ENCODE results near the gene VCX. TPM values are rescaled to one million over a fixed set of nuclear protein-coding genes. Genes with fewer than 3 reads are reported as not detected.

Gene VCX
- total RNA-seq, 1 experiment from 2014 or later = not detected

GRCh38 chrX:7815166-7815805 is 27.7 kb upstream of the VCX start:
- no peaks in the 10 kb centered on the region for H3K27me3 ChIP-seq (replicated peaks; ENCODE audit: control insufficient read depth, insufficient read depth, low read length)
- H3K27me3 Mint-ChIP-seq (ENCODE audit: insufficient read depth, unreplicated experiment) = peaks cover 2% of the 10 kb centered on the region
- DNase-seq = no peak
- no peak overlapping the region for H3K4me3 ChIP-seq (ENCODE audit: low read depth, low read length)
- no peak overlapping the region for H3K27ac Mint-ChIP-seq (ENCODE audit: unreplicated experiment)
- no peaks in the 10 kb centered on the region for H3K4me1 Mint-ChIP-seq (ENCODE audit: low read depth, unreplicated experiment)
- CTCF ChIA-PET = no interaction called here
- H3K4me3 Mint-ChIP-seq (ENCODE audit: unreplicated experiment) = no peak overlapping the region
- H3K9me3 Mint-ChIP-seq (ENCODE audit: unreplicated experiment) = peaks cover 9% of the 10 kb centered on the region
- H3K9me3 ChIP-seq = no peaks in the 10 kb centered on the region
- intact Hi-C loops (cut with micrococcal nuclease; ENCODE audit: unreplicated experiment) = loop anchor here (10.0 kb wide), 1 partner anchor 90 kb away; no protein-coding TSS in a partner anchor
- POLR2A ChIA-PET = no interaction called here
- H3K36me3 Mint-ChIP-seq (ENCODE audit: insufficient read depth, unreplicated experiment) = no peaks in the 10 kb centered on the region
- no peaks in the 10 kb centered on the region for H3K36me3 ChIP-seq (ENCODE audit: control insufficient read depth, insufficient read depth, low read length)
- H3K4me1 ChIP-seq = no peaks in the 10 kb centered on the region
- no TSS peak for BruUV-seq (replicated peaks)
- TF ChIP-seq, protein P1, sequence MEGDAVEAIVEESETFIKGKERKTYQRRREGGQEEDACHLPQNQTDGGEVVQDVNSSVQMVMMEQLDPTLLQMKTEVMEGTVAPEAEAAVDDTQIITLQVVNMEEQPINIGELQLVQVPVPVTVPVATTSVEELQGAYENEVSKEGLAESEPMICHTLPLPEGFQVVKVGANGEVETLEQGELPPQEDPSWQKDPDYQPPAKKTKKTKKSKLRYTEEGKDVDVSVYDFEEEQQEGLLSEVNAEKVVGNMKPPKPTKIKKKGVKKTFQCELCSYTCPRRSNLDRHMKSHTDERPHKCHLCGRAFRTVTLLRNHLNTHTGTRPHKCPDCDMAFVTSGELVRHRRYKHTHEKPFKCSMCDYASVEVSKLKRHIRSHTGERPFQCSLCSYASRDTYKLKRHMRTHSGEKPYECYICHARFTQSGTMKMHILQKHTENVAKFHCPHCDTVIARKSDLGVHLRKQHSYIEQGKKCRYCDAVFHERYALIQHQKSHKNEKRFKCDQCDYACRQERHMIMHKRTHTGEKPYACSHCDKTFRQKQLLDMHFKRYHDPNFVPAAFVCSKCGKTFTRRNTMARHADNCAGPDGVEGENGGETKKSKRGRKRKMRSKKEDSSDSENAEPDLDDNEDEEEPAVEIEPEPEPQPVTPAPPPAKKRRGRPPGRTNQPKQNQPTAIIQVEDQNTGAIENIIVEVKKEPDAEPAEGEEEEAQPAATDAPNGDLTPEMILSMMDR (IDR thresholded peaks at IDR 0.05; ENCODE audit: insufficient read depth in 1 of 2, low read depth in 1 of 2, low read length in 1 of 2, severe bottlenecking in 1 of 2, unreplicated experiment in 1 of 2) = no peak

DNA sequence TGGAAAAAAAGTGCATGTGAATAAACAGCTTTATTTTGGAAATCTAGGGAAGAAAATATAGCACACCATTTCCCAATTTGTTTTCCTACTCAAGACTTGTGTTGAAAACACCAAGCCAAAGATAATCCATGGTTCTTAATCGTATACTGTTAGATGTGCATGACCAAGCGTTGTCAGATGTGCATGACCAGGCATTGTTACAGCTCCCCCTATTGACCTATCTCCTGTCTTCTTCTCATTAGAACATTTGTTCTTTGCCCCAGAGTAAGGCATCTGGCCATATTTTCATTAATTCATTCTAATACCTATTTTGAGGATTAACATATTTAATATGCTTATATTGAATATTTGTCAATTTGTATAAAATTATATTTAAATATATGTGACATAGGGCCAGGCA is 14.4 kb upstream of the VCX start:
- peak in 1 of 2 experiments; percentile 4 for DNase-seq
- Histone ChIP-seq H3K27me3 (replicated peaks; ENCODE audit: control insufficient read depth, insufficient read depth, low read length) (no peaks in the 10 kb centered on the region), H3K9me3 (no peaks in the 10 kb centered on the region), H3K4me1 (no peaks in the 10 kb centered on the region), H3K36me3 (ENCODE audit: control insufficient read depth, insufficient read depth, low read length) (no peaks in the 10 kb centered on the region), H3K4me3 (ENCODE audit: low read depth, low read length) (no peak overlapping the region)
- no peak overlapping the region for H3K4me3 Mint-ChIP-seq (ENCODE audit: unreplicated experiment)
- TF ChIP-seq, protein P1 (IDR thresholded peaks at IDR 0.05; ENCODE audit: insufficient read depth in 1 of 2, low read depth in 1 of 2, low read length in 1 of 2, severe bottlenecking in 1 of 2, unreplicated experiment in 1 of 2) = peak; percentile 32 to 33
- POLR2A ChIA-PET = no interaction called here
- no TSS peak for BruUV-seq (replicated peaks)
- H3K4me1 Mint-ChIP-seq (ENCODE audit: low read depth, unreplicated experiment) = no peaks in the 10 kb centered on the region
- no peaks in the 10 kb centered on the region for H3K9me3 Mint-ChIP-seq (ENCODE audit: unreplicated experiment)
- no peak overlapping the region for H3K27ac Mint-ChIP-seq (ENCODE audit: unreplicated experiment)
- intact Hi-C loops (cut with micrococcal nuclease; ENCODE audit: unreplicated experiment) = no loop called here
- peaks cover 14% of the 10 kb centered on the region for H3K27me3 Mint-ChIP-seq (ENCODE audit: insufficient read depth, unreplicated experiment)
- CTCF ChIA-PET = no interaction called here
- H3K36me3 Mint-ChIP-seq (ENCODE audit: insufficient read depth, unreplicated experiment) = no peaks in the 10 kb centered on the region

- BruUV-seq (replicated peaks) = no TSS peak
- DNase-seq = no peak
- Histone ChIP-seq H3K4me1 (no peaks in the 10 kb centered on the region), H3K36me3 (ENCODE audit: control insufficient read depth, insufficient read depth, low read length) (no peaks in the 10 kb centered on the region), H3K4me3 (ENCODE audit: low read depth, low read length) (no peak overlapping the region), H3K27me3 (replicated peaks; ENCODE audit: control insufficient read depth, insufficient read depth, low read length) (no peaks in the 10 kb centered on the region), H3K9me3 (no peaks in the 10 kb centered on the region)
- no peaks in the 10 kb centered on the region for H3K36me3 Mint-ChIP-seq (ENCODE audit: insufficient read depth, unreplicated experiment)
- TF ChIP-seq, protein P1 (IDR thresholded peaks at IDR 0.05; ENCODE audit: insufficient read depth in 1 of 2, low read depth in 1 of 2, low read length in 1 of 2, severe bottlenecking in 1 of 2, unreplicated experiment in 1 of 2) = no peak
- ChIA-PET POLR2A (no interaction called here), CTCF (no interaction called here)
- no peaks in the 10 kb centered on the region for H3K4me1 Mint-ChIP-seq (ENCODE audit: low read depth, unreplicated experiment)
- intact Hi-C loops (cut with micrococcal nuclease; ENCODE audit: unreplicated experiment) = no loop called here
- H3K9me3 Mint-ChIP-seq (ENCODE audit: unreplicated experiment) = no peaks in the 10 kb centered on the region
- no peak overlapping the region for H3K4me3 Mint-ChIP-seq (ENCODE audit: unreplicated experiment)
- H3K27me3 Mint-ChIP-seq (ENCODE audit: insufficient read depth, unreplicated experiment) = no peaks in the 10 kb centered on the region
- no peak overlapping the region for H3K27ac Mint-ChIP-seq (ENCODE audit: unreplicated experiment)
Observed at GRCh38 chrX:7841084-7841805, 1.7 kb upstream of the VCX start.

All from Caco-2 (cell line).